Measurements from ENCODE around the gene MRPS18A.

The MRPS18A gene

GRCh38 chr6:43630980-43631619, 56.5 kb downstream of the MRPS18A start:
- peak; percentile 31 for DNase-seq

- peak; percentile 98 for DNase-seq
Measured at GRCh38 chr6:43629505-43630300, 57.9 kb downstream of the MRPS18A start.

DNA sequence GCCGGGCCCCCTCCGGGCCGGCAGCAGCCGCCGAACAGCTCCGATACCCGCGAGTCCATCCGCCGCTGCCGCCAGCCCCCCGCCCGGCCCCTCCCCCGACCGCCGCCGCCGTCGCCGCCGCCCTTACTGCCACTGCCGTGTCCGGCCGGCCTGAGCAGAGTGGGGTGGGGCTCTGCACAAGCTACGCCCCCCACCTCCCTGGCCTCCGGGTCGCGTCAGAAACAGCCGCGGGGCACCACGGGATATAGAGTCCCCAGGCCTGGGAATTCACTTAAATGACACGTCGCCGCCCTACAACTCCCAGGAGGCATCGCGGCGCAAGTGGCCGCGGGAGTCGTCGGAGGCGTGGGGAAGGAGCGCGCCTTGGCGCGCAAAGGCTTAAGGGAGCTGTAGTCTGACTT, 58.5 kb downstream of the MRPS18A start, which contains the start of gene GTPBP2:
TSS of gene GTPBP2 (minus strand) at position 161 of the 401 bp plus-strand sequence. CDS start at position 59, 102 bp downstream.
- peak; percentile 100 for DNase-seq

GRCh38 chr6:43628393-43629103, 59.0 kb downstream of the MRPS18A start:
- DNase-seq, result peak; percentile 72

DNA sequence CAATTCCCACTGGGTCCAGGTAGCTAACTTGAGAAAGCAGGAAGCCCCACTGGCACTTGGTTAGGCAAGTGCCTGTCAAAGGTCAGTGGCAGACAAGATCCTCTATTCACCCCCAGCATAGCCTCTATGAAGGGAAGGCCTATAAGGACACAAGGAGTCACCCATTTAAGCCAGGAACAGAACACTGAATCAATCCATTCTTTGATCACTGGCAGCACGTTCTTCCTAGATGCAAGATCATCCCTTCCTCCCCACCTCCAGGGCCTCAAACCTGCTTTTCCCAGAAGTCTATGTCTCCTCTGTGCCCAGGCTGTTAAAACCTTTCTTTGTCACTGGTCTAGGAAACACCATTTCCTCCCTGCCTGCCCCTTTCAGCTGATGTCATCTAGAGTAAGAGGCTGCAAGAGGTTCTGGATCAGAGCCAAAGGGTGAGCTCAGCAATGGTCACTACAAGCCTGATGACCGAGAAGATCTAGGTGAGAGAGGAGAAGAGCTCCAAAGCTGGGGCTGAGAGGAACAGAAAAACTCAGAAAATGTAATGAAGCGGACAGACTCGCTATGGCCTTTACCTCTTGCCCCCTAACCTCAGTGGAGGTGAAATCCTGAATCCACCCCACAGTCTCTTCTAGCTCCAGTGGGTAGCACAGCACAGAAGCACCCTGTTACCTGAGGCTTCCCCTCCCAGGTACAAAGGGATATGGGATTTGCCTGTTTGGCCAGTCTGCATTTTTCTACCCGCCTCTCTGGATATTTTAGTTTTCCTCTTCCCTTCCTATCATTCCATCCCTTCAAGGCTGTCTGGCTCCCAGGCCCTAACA, 60.4 kb downstream of the MRPS18A start:
- DNase-seq, result peak; percentile 99

DNA sequence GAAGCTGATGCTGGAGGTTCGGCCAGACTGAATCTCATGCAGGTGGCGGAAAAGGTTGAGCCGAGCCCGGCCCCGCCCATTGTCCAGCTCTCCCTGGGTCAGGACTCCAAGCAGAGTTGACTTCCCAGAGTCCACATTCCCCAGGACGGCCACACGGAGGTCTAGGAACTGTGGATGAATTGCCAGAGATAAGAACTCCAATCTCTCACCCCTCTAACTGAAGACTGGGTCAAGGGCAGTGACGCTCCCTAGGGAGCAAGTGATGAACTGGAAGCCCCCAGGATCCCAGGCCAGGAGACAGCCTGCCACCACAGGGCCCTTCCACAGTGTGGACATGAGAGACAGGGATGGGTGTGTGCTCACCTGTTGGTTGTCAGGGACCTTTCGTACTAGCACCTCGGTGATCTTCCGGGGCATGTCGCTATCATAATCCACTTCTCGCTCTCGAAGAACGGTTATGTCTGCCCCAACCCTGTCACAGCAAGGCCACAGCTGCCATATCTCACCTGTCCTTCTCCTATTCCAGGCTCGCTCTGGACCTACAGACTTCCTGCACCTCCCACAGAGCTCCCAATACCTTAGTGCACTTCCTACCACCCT, 62.1 kb downstream of the MRPS18A start:
- no peak for DNase-seq

DNA sequence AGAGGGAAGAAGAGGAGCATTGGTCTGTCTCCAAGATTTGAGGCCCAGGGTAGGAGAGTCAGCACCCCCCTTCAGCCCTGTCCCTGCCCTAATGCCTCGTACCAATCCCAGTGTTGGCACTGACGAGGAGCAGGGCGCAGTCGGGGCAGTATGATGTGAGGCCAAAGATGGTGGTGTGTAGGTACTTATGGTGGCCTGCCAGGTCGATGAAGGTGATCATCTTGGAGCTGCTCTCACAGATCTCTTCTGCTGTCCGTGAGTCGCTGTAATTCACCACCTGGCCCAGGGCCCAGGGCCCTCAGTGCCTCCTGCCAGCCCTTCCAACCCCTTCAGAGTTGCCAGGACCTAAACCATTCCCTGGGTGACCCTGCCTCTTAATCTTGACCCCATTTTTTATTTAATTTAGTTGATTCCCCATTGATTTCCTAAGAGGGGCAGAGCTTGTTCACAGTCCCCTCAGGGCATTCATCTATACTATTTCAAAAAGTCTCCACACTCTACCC, 62.8 kb downstream of the MRPS18A start:
- DNase-seq, result no peak

GRCh38 chr6:43623880-43624785, 63.5 kb downstream of the MRPS18A start:
- DNase-seq, result no peak

DNA sequence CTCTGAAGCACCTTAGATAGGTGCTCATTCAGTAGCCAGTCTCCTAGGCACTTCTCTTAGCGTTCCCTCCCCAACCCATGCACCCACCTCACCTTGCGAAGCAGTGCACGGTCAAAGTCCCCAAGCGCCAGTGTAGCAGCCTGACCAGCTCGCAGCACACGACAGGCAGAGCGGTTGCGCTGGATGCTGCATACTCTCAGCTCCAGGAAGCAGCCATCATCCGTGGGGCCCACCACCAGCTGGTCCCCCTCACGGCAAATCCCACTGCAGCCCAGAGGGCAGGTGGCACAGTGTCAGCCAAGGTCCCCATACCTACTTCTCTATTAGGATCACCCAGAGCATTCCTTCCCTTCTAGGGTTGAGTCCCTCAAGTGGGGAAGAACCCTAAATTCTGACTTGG, 65.0 kb downstream of the MRPS18A start:
- DNase-seq, result no peak

- DNase-seq, result no peak
Measured at GRCh38 chr6:43621836-43622180, 65.8 kb downstream of the MRPS18A start.
